Measurements from ENCODE around the gene SLC6A8. TPM values are rescaled to one million over a fixed set of nuclear protein-coding genes. Genes with fewer than 3 reads are reported as not detected.

Gene SLC6A8
- total and polyA plus RNA-seq, 3 experiments from 2014 or later, result 0.12 to 1.2 (median 1.0) TPM

DNA sequence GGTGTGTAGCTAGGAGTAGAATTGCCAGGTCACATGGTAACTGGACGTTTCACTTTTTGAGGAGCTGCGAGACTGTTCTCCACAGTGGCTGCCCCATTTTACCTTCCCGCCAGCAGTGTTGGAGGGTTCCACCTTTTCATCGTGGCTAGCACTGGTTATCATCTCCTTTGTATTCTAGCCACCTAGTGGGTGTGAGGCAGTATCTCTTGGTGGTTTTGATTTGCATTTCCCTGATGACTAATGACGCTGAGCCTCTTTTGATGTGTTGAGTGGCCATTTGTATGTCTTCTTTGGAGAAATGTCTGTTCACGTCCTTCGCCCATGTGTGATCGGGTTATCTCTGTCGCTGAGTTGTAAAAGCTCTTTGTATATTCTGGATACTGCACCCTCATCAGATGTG is 47.5 kb downstream of the SLC6A8 start:
- H3K9me3 Mint-ChIP-seq, result no peaks in the 10 kb centered on the region
- Histone ChIP-seq H3K9me3 (ENCODE audit: low read length) (no peaks in the 10 kb centered on the region), H3K27ac (ENCODE audit: low read depth, low read length) (no peak overlapping the region), H3K36me3 (ENCODE audit: insufficient read depth, low read length) (no peaks in the 10 kb centered on the region), H3K4me1 (ENCODE audit: insufficient read depth, low read length) (peaks cover 11% of the 10 kb centered on the region), H3K4me3 (ENCODE audit: low read length) (no peak overlapping the region), H3K27me3 (ENCODE audit: insufficient read depth, low read length, poor library complexity, severe bottlenecking) (no peaks in the 10 kb centered on the region)
- H3K36me3 Mint-ChIP-seq, result peaks cover 2 to 15% (median 4%) of the 10 kb centered on the region in 3 donors
- peak overlapping the region; percentile 1 to 77 (median 19) for H3K27ac Mint-ChIP-seq
- ChIA-PET POLR2A (no interaction called here), CTCF (interaction anchor here (1.5 kb wide), 1 partner anchor 9 kb away, joined by 3 read pairs; no protein-coding TSS in a partner anchor)
- peak overlapping the region in 1 of 7 donors; percentile 26 for H3K4me3 Mint-ChIP-seq
- DNase-seq, result peak in 1 of 5 donors; percentile 22
- H3K4me1 Mint-ChIP-seq, result peaks cover 19 to 28% (median 20%) of the 10 kb centered on the region in 3 donors
- peaks cover 0 to 6% of the 10 kb centered on the region in 2 donors for H3K27me3 Mint-ChIP-seq

DNA sequence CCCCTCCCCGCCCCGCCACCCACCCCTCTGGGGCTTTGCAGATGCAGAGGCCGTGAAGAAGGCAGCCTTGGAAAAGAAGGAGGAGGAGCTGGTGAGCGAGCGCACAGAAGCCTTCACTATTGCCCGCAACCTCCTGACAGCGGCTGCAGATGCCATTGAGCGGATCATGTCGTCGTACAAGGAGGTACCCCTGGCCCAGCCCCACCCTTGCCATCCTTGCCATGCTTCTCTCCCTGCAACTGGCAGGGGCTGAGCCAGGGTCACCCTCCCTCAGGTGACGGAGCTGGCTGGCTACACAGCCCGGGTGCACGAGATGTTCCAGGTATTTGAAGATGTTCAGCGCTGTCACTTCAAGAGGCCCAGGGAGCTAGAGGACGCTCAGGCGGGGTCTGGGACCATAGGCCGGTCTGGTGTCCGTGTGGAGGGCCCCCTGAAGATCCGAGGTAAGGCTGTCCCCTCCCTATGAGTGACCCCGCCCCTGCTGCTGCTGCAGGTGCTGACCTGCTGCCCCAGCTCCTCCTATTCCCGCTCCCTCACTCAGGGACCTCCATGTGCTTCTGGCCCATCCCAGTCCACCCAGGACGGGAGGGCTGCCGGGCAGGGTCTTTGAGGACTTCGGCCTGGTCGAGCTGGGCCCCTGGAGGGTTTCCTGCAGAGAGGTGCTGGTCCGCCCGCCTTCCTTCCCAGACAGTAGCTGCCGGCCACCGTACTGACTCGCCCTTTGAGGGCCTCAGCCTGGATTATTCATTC is 48.5 kb downstream of the SLC6A8 start:
- Histone ChIP-seq H3K9me3 (ENCODE audit: low read length) (no peaks in the 10 kb centered on the region), H3K4me1 (ENCODE audit: insufficient read depth, low read length) (peaks cover 15% of the 10 kb centered on the region), H3K27ac (ENCODE audit: low read depth, low read length) (no peak overlapping the region), H3K27me3 (ENCODE audit: insufficient read depth, low read length, poor library complexity, severe bottlenecking) (no peaks in the 10 kb centered on the region), H3K4me3 (ENCODE audit: low read length) (no peak overlapping the region), H3K36me3 (ENCODE audit: insufficient read depth, low read length) (no peaks in the 10 kb centered on the region)
- Mint-ChIP-seq H3K4me1 (peaks cover 24 to 30% (median 24%) of the 10 kb centered on the region in 3 donors), H3K9me3 (no peaks in the 10 kb centered on the region), H3K4me3 (no peak overlapping the region), H3K27ac (no peak overlapping the region), H3K27me3 (peaks cover 0 to 9% of the 10 kb centered on the region in 2 donors), H3K36me3 (peaks cover 3 to 12% (median 4%) of the 10 kb centered on the region in 3 donors)
- CTCF ChIA-PET, result no interaction called here
- no peak for DNase-seq
- POLR2A ChIA-PET, result no interaction called here

DNA sequence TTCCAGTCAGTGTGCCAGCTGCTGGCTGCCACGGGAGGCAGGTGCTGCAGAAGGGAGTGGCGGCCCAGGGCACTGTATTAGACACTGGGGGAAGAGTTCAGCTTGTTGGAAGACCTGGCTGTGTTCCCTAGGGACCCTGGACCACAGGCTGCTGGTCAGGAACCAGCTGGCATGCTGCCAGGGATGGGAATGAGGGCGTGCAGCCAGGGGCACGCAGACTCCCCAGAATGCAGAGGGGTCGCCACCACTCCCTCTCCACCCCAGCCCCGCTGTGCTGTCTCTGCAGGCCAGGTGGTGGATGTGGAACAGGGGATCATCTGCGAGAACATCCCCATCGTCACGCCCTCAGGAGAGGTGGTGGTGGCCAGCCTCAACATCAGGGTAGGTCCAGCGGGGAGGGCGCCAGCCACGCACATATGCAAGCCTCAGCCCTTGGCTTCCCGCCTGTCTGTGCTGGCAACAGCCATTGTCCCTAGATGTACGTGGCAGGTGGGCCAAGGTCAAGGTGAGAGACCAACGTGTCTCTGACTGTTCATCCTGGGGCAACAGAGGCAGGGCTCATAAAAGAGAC is 49.2 kb downstream of the SLC6A8 start:
- Mint-ChIP-seq H3K36me3 (peaks cover 2 to 6% (median 4%) of the 10 kb centered on the region in 3 donors), H3K27me3 (peaks cover 0 to 13% of the 10 kb centered on the region in 2 donors), H3K4me3 (no peak overlapping the region), H3K27ac (no peak overlapping the region), H3K9me3 (no peaks in the 10 kb centered on the region), H3K4me1 (peaks cover 20 to 25% (median 22%) of the 10 kb centered on the region in 3 donors)
- Histone ChIP-seq H3K27me3 (ENCODE audit: insufficient read depth, low read length, poor library complexity, severe bottlenecking) (no peaks in the 10 kb centered on the region), H3K27ac (ENCODE audit: low read depth, low read length) (no peak overlapping the region), H3K9me3 (ENCODE audit: low read length) (no peaks in the 10 kb centered on the region), H3K4me1 (ENCODE audit: insufficient read depth, low read length) (peaks cover 15% of the 10 kb centered on the region), H3K36me3 (ENCODE audit: insufficient read depth, low read length) (no peaks in the 10 kb centered on the region), H3K4me3 (ENCODE audit: low read length) (no peak overlapping the region)
- ChIA-PET CTCF (no interaction called here), POLR2A (no interaction called here)
- DNase-seq, result no peak

DNA sequence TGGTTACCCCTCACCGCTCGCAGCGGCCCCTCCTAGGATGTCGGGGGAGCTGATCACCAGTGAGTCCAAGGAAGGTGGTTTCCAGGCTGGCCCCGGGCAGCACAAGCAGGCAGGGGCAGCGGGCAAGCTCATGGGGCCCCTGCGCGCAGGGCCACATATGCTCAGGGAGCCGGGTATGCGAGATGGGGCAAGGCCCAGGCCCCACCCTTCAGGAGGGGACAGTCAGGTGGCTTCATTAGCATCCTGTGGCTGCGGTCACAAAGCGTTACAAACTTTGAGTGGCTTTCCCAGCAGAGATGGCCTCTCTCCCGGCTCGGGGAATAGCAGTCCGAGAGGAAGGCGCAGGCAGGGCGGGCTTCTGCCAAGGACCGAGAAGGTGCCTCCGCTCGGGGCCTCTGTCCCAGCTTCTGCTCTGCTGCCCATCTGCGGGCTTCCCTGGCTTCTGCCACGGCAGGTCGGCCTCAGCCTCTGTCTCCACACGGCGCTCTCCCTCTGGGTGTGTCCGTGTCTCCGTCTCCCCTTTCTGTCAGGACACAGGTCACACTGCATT is 50.4 kb downstream of the SLC6A8 start:
- DNase-seq, result no peak

DNA sequence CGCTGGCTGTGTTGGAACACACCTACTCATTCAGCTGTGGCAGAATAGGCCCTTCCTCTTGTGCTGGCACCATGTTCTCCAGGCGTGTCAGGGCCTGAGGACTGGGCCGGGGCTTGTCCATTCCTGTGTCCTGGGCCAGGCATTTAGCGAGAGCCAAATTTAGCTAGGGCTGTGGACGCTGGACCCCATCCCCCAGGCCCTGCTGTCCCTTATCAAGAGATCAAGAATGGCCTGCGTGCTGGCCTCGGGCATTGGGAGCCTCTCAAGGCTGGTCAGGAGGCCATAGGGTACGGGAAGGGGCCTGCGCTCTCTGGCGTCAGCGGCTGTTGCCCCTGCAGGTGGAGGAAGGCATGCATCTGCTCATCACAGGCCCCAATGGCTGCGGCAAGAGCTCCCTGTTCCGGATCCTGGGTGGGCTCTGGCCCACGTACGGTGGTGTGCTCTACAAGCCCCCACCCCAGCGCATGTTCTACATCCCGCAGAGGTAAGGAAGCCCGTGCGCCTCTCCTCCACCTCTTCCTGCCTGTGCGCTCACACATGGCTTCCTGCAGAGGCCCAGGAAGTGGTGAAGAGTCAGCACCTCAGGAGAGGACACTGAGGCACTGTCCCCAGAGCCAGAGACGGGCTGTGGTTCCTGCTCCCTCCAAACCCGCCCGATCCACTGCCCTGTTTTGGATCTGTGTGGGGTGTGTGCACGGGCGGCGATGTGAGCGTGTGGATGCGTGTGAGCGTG is 52.2 kb downstream of the SLC6A8 start:
- POLR2A ChIA-PET, result no interaction called here
- DNase-seq, result no peak

More for the DNA sequence above, 50.4 kb downstream of the SLC6A8 start:
- H3K27me3 ChIP-seq (ENCODE audit: insufficient read depth, low read length, poor library complexity, severe bottlenecking), result no peaks in the 10 kb centered on the region
- no peak overlapping the region for H3K27ac Mint-ChIP-seq
- H3K4me3 Mint-ChIP-seq, result no peak overlapping the region
- POLR2A ChIA-PET, result no interaction called here
- H3K4me1 Mint-ChIP-seq, result peaks cover 20 to 25% (median 22%) of the 10 kb centered on the region in 3 donors
- H3K36me3 Mint-ChIP-seq, result peaks cover 2 to 6% (median 4%) of the 10 kb centered on the region in 3 donors
- H3K27me3 Mint-ChIP-seq, result peaks cover 0 to 17% of the 10 kb centered on the region in 2 donors
- H3K4me3 ChIP-seq (ENCODE audit: low read length), result no peak overlapping the region
- peaks cover 15% of the 10 kb centered on the region for H3K4me1 ChIP-seq (ENCODE audit: insufficient read depth, low read length)
- no peaks in the 10 kb centered on the region for H3K9me3 Mint-ChIP-seq
- H3K27ac ChIP-seq (ENCODE audit: low read depth, low read length), result no peak overlapping the region
- no peaks in the 10 kb centered on the region for H3K9me3 ChIP-seq (ENCODE audit: low read length)
- CTCF ChIA-PET, result no interaction called here
- no peaks in the 10 kb centered on the region for H3K36me3 ChIP-seq (ENCODE audit: insufficient read depth, low read length)

DNA sequence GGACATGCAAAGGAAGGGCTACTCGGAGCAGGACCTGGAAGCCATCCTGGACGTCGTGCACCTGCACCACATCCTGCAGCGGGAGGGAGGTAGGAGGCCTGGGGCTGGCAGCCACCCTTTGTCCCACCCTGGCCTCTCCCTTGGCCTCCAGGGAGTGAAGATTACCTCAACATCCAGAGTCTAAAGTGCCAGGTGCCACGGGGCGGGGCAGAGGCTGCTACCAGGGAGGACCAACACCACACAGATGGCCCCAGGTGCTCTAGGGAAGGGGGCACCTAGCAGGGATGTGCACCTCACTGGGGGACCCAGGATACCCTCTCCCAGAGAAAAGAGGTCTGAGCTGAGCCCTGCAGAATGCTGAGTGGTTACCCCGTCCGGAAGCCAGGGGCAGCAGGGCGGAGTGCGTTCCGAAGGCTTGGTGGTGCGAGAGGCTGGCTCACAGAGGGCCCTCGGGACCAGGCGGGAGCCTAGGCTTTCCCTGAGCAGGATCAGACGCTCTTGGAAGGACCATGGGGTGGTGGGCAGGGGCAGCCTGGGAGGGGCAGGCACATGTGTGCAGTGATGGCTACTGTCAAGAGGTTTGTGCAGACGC is 53.0 kb downstream of the SLC6A8 start:
- no peak overlapping the region for H3K4me3 ChIP-seq (ENCODE audit: low read length)
- DNase-seq, result no peak
- POLR2A ChIA-PET, result no interaction called here
- H3K27ac ChIP-seq (ENCODE audit: low read depth, low read length), result no peak overlapping the region
- H3K27me3 Mint-ChIP-seq, result peaks cover 3 to 20% of the 10 kb centered on the region in 2 donors
- H3K36me3 ChIP-seq (ENCODE audit: insufficient read depth, low read length), result no peaks in the 10 kb centered on the region
- H3K36me3 Mint-ChIP-seq, result peaks cover under 1 to 3% (median 2%) of the 10 kb centered on the region in 3 donors
- peaks cover 12 to 20% (median 13%) of the 10 kb centered on the region in 3 donors for H3K4me1 Mint-ChIP-seq
- H3K9me3 ChIP-seq (ENCODE audit: low read length), result no peaks in the 10 kb centered on the region
- peak overlapping the region; percentile 50 to 85 (median 65) for H3K4me3 Mint-ChIP-seq
- peaks cover 15% of the 10 kb centered on the region for H3K4me1 ChIP-seq (ENCODE audit: insufficient read depth, low read length)
- peak overlapping the region in 6 of 8 donors; percentile 23 to 84 (median 64) for H3K27ac Mint-ChIP-seq
- H3K9me3 Mint-ChIP-seq, result no peaks in the 10 kb centered on the region
- no peaks in the 10 kb centered on the region for H3K27me3 ChIP-seq (ENCODE audit: insufficient read depth, low read length, poor library complexity, severe bottlenecking)
- CTCF ChIA-PET, result no interaction called here

More for the DNA sequence above, 52.2 kb downstream of the SLC6A8 start:
- peak overlapping the region in 5 of 8 donors; percentile 23 to 81 (median 66) for H3K27ac Mint-ChIP-seq
- CTCF ChIA-PET, result no interaction called here
- Histone ChIP-seq H3K27me3 (ENCODE audit: insufficient read depth, low read length, poor library complexity, severe bottlenecking) (no peaks in the 10 kb centered on the region), H3K27ac (ENCODE audit: low read depth, low read length) (no peak overlapping the region), H3K4me3 (ENCODE audit: low read length) (no peak overlapping the region), H3K36me3 (ENCODE audit: insufficient read depth, low read length) (no peaks in the 10 kb centered on the region), H3K9me3 (ENCODE audit: low read length) (no peaks in the 10 kb centered on the region), H3K4me1 (ENCODE audit: insufficient read depth, low read length) (peaks cover 15% of the 10 kb centered on the region)
- peaks cover 20 to 28% (median 20%) of the 10 kb centered on the region in 3 donors for H3K4me1 Mint-ChIP-seq
- H3K4me3 Mint-ChIP-seq, result peak overlapping the region in 6 of 7 donors; percentile 36 to 85 (median 66)
- H3K9me3 Mint-ChIP-seq, result no peaks in the 10 kb centered on the region
- peaks cover 2 to 6% (median 4%) of the 10 kb centered on the region in 3 donors for H3K36me3 Mint-ChIP-seq
- peaks cover 3 to 20% of the 10 kb centered on the region in 2 donors for H3K27me3 Mint-ChIP-seq

DNA sequence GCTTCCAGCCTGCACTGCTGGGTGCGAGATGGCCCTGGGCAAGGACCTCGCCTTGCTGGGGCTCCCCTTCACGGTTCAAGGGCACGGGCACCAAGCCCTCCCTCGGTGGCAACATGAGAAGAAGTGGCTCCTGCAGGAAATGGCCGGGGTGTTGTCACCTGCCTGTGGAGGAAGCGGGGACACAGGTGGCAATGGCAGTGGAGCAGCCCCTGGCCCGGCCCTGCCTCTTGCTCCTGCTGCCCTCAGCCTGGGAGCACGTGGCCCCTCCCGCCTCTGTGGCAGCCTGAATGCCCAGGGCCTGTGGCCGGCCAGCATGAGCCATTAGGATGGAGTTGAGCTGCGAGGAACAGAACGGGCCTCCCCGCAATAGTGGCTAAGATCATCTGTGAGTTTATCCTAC is 53.7 kb downstream of the SLC6A8 start:
- no peaks in the 10 kb centered on the region for H3K36me3 ChIP-seq (ENCODE audit: insufficient read depth, low read length)
- Mint-ChIP-seq H3K9me3 (no peaks in the 10 kb centered on the region), H3K27me3 (peaks cover 3 to 22% of the 10 kb centered on the region in 2 donors), H3K4me1 (peaks cover 12 to 19% (median 13%) of the 10 kb centered on the region in 3 donors), H3K36me3 (peaks cover 0 to 3% (median 2%) of the 10 kb centered on the region in 3 donors), H3K27ac (peak overlapping the region in 2 of 8 donors; percentile 58 to 69), H3K4me3 (peak overlapping the region in 4 of 7 donors; percentile 50 to 82 (median 64))
- H3K4me1 ChIP-seq (ENCODE audit: insufficient read depth, low read length), result peaks cover 15% of the 10 kb centered on the region
- ChIA-PET POLR2A (no interaction called here), CTCF (no interaction called here)
- H3K27me3 ChIP-seq (ENCODE audit: insufficient read depth, low read length, poor library complexity, severe bottlenecking), result no peaks in the 10 kb centered on the region
- no peak for DNase-seq
- H3K4me3 ChIP-seq (ENCODE audit: low read length), result no peak overlapping the region
- H3K9me3 ChIP-seq (ENCODE audit: low read length), result no peaks in the 10 kb centered on the region
- no peak overlapping the region for H3K27ac ChIP-seq (ENCODE audit: low read depth, low read length)

Measured in CD8-positive, alpha-beta memory T cell (primary cell).